K562 (cell line): ENCODE data around the gene PCDH9. TPM values are rescaled to one million over a fixed set of nuclear protein-coding genes. Genes with fewer than 3 reads are reported as not detected.

Experiments
- ARID3A ChIP-seq: IDR thresholded peaks from 2 replicates; pipeline ENCODE4 v1.6.1; 2012; ENCODE audit warnings: low read depth, low read length, improper control_type of control experiment, borderline replicate concordance
- CTBP1 ChIP-seq: fragments of 450-650 bp; IDR thresholded peaks from 2 replicates; pipeline ENCODE4 v1.6.1; 2016; ENCODE audit warnings: borderline replicate concordance
- HCFC1 ChIP-seq: IDR thresholded peaks from 2 replicates; pipeline ENCODE4 v1.6.1; 2012; ENCODE audit warnings: low read depth, low read length, improper control_type of control experiment
- IRF1 ChIP-seq: sonication (generic); formaldehyde crosslinking; IDR thresholded peaks from 2 replicates; pipeline ENCODE4 v1.8.0; 2022; ENCODE audit warnings: missing genetic modification reagents, mild to moderate bottlenecking, borderline replicate concordance
- NFIX ChIP-seq: fragments of 250-450 bp; sonication (Bioruptor Pico); IDR thresholded peaks from 2 replicates; pipeline ENCODE4 v1.4.0; 2020; ENCODE audit warnings: low read depth, mild to moderate bottlenecking, moderate library complexity
- PHF8 ChIP-seq: fragments of 200-600 bp; sonication (generic); IDR thresholded peaks from 2 replicates; pipeline ENCODE4 v1.6.1; 2012; ENCODE audit warnings: mixed run types, mild to moderate bottlenecking, inconsistent platforms, low read length, moderate library complexity, borderline replicate concordance
- POLR2AphosphoS2 ChIP-seq: IDR thresholded peaks from 2 replicates; pipeline ENCODE4 v1.6.1; 2012; ENCODE audit warnings: low read length, improper control_type of control experiment
- RBBP5 ChIP-seq: fragments of 200-600 bp; sonication (generic); IDR thresholded peaks from 2 replicates; pipeline ENCODE4 v1.6.1; 2012; ENCODE audit warnings: borderline replicate concordance, mild to moderate bottlenecking, low read length, control low read depth, inconsistent platforms; ENCODE audit not compliant: insufficient read depth, poor library complexity, severe bottlenecking
- SUPT5H ChIP-seq: fragments of 450-650 bp; IDR thresholded peaks from 2 replicates; pipeline ENCODE4 v1.6.1; 2016
- TFAP4 ChIP-seq: sonication (generic); formaldehyde crosslinking; IDR thresholded peaks from 2 replicates; pipeline ENCODE4 v1.8.0; 2022; ENCODE audit warnings: missing genetic modification reagents, mild to moderate bottlenecking, moderate library complexity, borderline replicate concordance
- VEZF1 ChIP-seq: fragments of 200-800 bp; sonication (Bioruptor generic); IDR thresholded peaks from 2 replicates; pipeline ENCODE4 v1.6.1; 2017; ENCODE audit warnings: missing genetic modification characterization, missing compliant biosample characterization
- ZBTB7A ChIP-seq: IDR thresholded peaks from 2 replicates; pipeline ENCODE4 v1.6.1; 2011; ENCODE audit warnings: low read depth, mild to moderate bottlenecking, low read length, moderate library complexity, borderline replicate concordance; ENCODE audit not compliant: control insufficient read depth
- ZFP30 ChIP-seq: fragments of 250-450 bp; sonication (Bioruptor Pico); IDR thresholded peaks from 2 replicates; pipeline ENCODE4 v1.8.0; 2022; ENCODE audit warnings: moderate library complexity, mild to moderate bottlenecking, inconsistent platforms, borderline replicate concordance
- ZMIZ1 ChIP-seq, 2 experiments: fragments of 150-350 bp in 1 of 2; IDR thresholded peaks; 2 replicates each; pipeline ENCODE4 v1.6.1; 2012 to 2016; ENCODE audit warnings: low read depth in 2 of 2, low read length in 2 of 2, mild to moderate bottlenecking in 1 of 2, moderate library complexity in 1 of 2
- ZNF217 ChIP-seq: sonication (generic); formaldehyde crosslinking; IDR thresholded peaks from 2 replicates; pipeline ENCODE4 v1.8.0; 2022; ENCODE audit warnings: mild to moderate bottlenecking, missing genetic modification reagents
- ZNF445 ChIP-seq: fragments of 250-450 bp; sonication (Bioruptor Pico); IDR thresholded peaks from 2 replicates; pipeline ENCODE4 v1.4.0; 2020; ENCODE audit warnings: low read depth, mild to moderate bottlenecking, moderate library complexity
- ZNF586 ChIP-seq: fragments of 450-650 bp; formaldehyde crosslinking; conservative IDR thresholded peaks from 2 replicates; pipeline ENCODE4 v1.4.0; 2020; ENCODE audit warnings: mild to moderate bottlenecking, moderate library complexity
- polyA plus RNA-seq, 8 experiments: library from polyadenylated mRNA; depleted of rRNA in 4 of 8; stranded (reverse) in 5 of 8; unstranded in 3 of 8; fragments of >200 nt; fragmentation: Nextera tagmentation in 2 of 8; fragmentation: Illumina TruSeq in 1 of 8; extraction: Ambion mirVana in 2 of 8; extraction: Trizol in 1 of 8; gene quantifications; 2 replicates each; pipeline versions ENCODE4 v1.2.1 to v1.2.3, GENCODE V29; 2011 to 2014; ENCODE audit warnings: inconsistent platforms in 1 of 8, missing spikeins in 1 of 8
- total RNA-seq, 7 experiments: library from RNA; depleted of rRNA in 6 of 7; stranded (reverse); fragments of >200 nt in 6 of 7; fragmentation: Illumina TruSeq in 2 of 7; extraction: Trizol in 2 of 7; gene quantifications; 2 replicates each; pipeline versions ENCODE4 v1.2.1 to v1.2.3, GENCODE V29; 2011 to 2021; ENCODE audit warnings: low replicate concordance in 1 of 7

Gene PCDH9
- total and polyA plus RNA-seq, 9 of the 15 experiments (the other 6 are each of a cell fraction or from before 2014, with no cell fraction given): 1.1 to 6.7 (median 4.9) TPM

GRCh38 chr13:67230404-67231288, 510 bp upstream of the PCDH9 start (continued):
- TF ChIP-seq VEZF1 (CRISPR knock-in tag) (peak; percentile 93), HCFC1 (peak; percentile 41; the same call in 1 of the 2 replicates), PHF8 (peak; percentile 72; the same call in 1 of the 2 replicates), IRF1 (no peak), RBBP5 (peak; percentile 38), CTBP1 (peak; percentile 75; the same call in 1 of the 2 replicates), POLR2AphosphoS2 (no peak), ZNF217 (CRISPR knock-in tag) (no peak), NFIX (CRISPR knock-in tag) (no peak), ZMIZ1 (IDR thresholded peaks at IDR 0.05; ENCODE audit: low read depth in 2 of 2, low read length in 2 of 2) (no peak), SUPT5H (0 out of 2 replicates have a peak, but pooled peaks have one; percentile 20), ZNF445 (CRISPR knock-in tag) (no peak), ZNF586 (no peak), TFAP4 (CRISPR knock-in tag) (peak; percentile 35; the same call in 1 of the 2 replicates), ZBTB7A (peak; percentile 66; the same call in 1 of the 2 replicates), ARID3A (no peak), ZFP30 (no peak)
